ENCODE measurements around the gene NQO2.
"Not testable (repeated sequence)": the region's sequence is repeated elsewhere in the genome, so short reads cannot be mapped to it uniquely, and the experiment has no call there.

The NQO2 gene

DNA sequence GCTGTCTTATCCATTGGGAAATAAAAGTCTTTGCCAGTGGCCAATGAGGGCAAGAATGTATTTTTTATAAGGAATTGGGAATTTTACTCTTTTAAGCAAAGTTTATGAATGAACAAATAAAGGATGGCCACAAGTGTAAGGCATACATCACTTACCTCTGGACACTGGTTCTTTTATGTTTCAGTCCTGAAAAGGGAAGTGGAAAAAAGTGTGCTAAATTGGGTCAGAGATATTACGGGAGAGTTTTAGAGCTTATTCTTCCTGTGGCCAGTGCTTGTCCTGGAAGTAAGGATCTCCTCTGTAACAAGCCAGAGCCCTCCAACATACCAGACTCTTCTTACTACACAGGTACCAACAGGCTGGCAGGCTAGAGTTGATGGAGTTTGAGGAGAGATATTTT lies 46.1 kb downstream of the NQO2 start:
- no peak for DNase-seq

DNA sequence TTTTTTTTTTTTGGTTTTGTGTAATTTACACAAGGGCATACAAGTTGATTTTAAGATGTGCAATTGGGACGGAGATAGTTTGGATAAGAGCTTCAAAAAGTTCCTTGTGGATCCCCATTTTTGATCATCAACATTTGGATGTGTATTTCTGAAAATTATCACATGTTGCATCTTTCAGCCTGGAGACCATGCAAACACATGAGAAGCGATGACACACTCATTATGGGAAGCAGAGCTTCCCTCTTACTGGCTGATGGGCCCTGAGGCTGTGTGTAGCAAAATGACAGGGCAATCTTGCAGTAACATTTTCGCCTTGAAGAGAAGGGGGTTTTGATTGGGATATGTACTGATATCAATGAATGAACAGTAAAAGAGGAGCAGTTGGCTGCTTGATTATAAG lies 46.6 kb downstream of the NQO2 start:
- DNase-seq, result no peak

GRCh38 chr6:3048009-3048408 lies 48.3 kb downstream of the NQO2 start:
- not testable (repeated sequence) for DNase-seq

DNA sequence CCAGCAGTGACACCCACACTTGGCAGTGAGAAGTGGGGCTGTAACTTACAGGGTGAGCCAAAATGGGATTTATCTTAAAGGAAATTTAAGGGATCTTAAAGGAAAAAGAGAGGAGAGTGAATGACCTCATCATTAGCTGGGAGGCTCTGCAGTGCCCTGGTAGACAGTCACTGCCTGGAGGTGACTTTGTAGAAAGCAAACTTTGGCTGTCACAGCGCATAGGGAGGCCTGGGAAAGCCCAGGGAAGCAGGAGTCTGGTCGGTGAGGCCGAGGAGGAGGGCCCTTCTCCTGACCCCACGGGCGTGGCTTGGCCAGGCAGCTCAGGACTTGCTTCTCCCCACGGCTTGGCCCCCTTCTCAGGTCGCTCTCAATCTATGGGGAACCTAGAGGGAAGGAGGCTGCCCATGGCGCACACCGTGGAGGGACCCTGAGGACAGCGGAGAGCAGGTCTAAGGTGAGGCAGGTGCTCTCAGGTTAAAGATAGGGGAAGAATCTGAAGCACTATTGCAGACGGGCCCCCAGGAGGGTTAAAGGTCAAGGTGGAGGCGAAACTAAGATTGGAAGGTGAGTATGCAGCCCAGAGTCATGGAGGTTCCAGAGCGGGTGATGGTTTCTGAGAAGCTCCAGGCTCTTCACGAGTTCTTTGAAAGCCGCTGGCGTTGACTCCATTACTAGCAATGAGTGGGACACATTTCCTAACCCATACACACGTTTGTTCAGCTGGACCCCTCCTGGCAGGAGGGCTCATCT lies 53.0 kb downstream of the NQO2 start:
- DNase-seq, result no peak

DNA sequence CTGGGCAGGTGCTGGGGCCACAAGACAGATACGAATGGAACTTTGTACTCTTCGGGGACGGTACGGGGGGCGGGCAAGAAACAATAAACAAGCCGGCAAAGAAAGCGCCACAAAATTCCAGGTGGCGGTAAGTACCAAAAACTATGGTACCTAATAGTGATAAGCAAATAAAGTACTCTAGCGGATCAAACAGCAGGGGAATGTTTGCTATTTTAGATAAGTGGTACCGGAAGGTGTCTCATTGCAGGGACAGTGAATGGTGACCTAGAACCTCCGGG lies 53.5 kb downstream of the NQO2 start:
- DNase-seq, result no peak

GRCh38 chr6:3054229-3055157 lies 54.8 kb downstream of the NQO2 start:
- not testable (repeated sequence) for DNase-seq

DNA sequence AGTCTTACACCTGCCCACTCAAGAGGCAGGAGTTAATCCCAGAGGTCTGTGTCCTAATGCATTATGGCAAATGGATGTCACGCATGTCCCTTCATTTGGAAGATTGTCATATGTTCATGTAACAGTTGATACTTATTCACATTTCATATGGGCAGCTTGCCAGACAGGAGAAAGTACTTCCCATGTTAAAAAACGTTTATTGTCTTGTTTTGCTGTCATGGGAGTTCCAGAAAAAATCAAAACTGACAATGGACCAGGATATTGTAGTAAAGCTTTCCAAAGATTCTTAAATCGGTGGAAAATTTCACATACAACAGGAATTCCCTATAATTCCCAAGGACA lies 55.4 kb downstream of the NQO2 start:
- DNase-seq, result not testable (repeated sequence)

DNA sequence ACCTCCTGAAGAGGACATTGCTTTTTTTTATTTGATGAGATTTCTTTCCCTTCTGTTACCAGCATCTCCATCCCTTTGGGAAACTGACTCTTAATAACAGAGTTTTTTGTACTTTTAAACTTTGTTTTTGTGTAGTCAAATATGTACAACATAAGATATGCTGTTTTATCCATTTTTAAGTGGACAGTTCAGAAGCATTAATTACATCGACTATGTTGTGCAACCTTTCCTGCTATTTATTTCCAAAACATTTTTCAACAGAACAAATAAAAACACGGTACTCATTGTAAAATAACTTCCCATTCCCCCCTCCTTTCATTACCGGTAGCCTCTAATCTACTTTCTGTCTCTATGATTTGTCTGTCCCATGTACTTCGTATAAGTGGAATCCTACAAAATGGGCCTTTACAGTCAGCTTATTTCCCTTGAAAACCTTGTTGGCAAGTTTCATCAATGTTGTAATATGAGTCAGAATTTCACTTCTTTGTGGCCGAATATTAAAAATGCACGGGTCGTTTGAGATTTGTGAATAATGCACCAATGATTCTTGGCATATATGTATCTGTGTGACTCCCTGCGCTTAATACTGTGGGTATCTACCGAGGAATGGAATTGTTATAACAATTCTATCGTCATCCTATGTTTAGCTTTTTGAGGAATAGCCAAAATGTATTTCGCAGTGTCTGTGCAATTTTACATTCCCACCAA lies 57.5 kb downstream of the NQO2 start:
- no peak for DNase-seq

- no peak for DNase-seq
These were observed 59.3 kb downstream of the NQO2 start for GRCh38 chr6:3058957-3059356.

DNA sequence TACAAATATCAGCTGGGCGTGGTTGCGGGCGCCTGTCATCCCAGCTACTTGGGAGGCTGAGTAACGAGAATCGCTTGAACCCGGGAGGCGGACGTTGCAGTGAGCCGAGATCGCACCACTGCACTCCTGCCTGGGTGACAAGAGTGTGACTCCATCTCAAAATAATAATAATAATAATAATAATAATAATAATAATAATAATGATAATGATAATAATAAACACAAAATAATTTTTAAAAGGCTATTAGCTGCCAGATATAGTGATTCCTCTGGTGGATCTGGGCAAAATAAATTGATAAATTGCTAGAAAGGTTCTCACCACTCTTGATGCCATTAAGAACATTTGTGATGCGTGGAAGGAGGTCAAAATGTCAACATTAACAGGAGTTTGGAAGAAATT lies 60.4 kb downstream of the NQO2 start:
- DNase-seq, result not testable (repeated sequence)

GRCh38 chr6:3061501-3061941 lies 61.8 kb downstream of the NQO2 start:
- DNase-seq, result no peak

- DNase-seq, result not testable (repeated sequence)
These were observed 63.6 kb downstream of the NQO2 start for GRCh38 chr6:3063340-3063732.

GRCh38 chr6:3063733-3064700 lies 64.3 kb downstream of the NQO2 start:
- peak in 1 of 2 experiments; percentile 81 for DNase-seq

DNA sequence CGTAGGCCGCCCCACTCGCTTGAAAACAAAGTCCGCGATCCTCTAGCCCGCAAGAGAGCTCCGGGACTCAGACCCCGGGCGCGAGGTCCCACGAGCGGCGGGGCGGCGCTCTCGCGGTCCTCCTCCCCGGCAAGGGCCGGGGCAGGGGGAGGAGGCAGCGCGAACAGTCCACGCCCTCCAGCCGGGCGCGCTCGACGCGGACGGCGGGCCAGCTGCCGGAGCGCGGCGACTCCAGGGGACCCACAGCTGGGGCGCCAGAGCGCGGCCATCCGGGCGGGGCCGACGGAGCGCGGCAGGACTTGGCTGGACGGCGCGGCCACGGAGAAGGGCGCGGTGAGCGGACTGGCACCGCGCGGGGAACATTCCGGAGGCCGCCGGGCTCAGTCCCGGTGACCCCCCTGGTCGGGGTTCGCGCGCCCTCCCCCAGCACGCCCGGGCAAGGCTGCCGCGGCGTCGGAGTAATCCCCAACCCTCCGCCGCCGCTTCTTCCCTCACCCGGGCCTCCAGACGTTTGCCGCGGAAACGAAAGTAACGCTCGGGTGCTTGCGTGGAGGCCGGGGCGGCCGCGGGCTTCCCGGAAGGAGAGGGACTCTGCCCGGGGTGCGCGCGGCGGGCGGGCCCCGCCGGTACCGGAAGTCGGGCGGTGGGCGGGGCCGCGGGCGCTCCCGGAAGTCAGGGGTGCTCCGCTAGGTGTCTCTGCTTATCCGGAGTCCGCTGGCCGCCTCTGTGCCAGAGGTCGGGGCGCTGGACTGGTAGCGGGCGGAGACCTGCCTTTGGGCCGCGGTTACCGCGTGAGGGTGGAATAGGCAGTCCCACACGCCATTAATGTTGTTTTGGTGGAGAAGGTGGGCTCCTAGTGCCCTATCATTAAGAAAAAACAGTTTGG lies 68.9 kb downstream of the NQO2 start, which contains the start of gene RIPK1:
TSS of gene RIPK1 (plus strand) at position 166 of the 886 bp plus-strand sequence. CDS start 8,330 bp downstream, outside the sequence.
- DNase-seq, result peak in 1 of 2 experiments; percentile 33
